SKM-1 treated with dmso at 0.1 percent for 144 hours (cell line): ENCODE measurements around the gene PAX1.

Experiments used
- DNase-seq: peaks from one replicate; lab custom pipeline; 2025; ENCODE audit not compliant: unreplicated experiment; lab: John Stamatoyannopoulos, UW

The PAX1 gene

DNA sequence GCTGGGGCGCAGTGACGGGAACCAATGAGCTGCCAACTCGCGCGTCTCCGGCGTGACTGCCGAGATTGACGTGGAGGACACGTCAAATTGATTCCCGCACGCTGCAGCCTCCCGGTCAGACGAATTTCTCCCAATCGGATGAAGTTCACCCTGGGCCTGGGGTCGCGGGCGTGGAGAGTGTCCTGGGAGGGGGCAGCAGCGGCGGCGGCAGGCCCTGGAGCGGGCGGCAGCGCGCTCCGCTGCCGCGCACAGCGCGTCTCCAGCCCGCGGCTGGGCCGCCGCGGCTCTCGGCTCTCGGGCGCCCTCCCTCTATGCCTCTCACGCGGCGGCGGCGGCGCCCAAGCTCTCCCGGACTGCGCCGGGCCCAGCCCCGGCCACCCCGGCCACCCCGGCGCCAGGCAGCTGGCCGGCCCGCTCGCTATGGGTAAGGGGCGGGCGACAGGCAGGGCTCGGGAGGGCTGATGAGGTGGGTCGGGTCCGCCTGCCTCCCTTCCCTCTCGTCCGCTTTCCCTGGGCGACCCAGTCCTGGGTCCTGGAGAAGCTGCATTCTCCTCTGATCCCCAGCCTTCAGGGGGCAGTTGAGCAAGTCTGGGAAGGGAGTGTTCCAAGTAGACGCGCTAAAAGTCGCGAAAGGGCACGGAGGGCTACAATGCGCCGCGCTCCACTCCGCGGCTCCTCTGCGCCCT, at the start of gene PAX1:
Gene PAX1 (plus strand): TSS at position 90 of the 686 bp plus-strand sequence. CDS start 49 bp downstream, at position 139.
- no peak for DNase-seq

DNA sequence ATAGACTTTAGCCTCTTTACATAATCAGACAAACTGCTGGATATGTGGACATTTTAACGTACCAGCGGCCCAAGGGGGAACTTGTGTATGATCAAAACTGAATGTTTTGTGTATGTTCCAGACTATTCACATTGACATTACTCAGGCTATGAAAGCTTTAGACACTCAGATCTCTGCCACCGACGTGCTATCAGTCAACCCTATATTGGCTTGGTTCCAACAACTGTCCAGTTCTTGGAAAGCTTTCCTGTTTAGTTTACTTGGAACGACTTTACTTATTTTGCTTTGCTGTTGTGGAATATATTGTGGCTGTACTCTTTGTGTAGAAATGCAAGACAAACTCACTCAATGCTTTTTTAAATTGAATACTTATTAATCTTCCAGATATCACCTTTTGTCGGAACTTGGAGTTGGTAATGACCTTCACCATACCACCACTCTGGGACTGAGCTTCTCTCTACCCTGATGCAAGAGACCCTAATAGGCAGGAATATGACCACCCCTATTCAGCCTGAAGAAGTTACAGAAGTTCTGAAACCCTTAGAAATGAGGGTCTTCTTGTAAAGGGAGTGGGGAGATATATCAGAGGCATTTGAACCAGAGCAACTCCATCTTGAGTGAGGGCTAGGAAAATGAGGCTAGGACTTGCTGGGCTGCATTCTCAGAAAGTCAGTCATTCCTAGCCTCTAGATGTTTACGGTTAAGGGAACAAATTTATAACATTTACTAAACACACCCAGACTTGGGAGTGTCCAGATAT, 49.0 kb upstream of the PAX1 start:
- no peak for DNase-seq

DNA sequence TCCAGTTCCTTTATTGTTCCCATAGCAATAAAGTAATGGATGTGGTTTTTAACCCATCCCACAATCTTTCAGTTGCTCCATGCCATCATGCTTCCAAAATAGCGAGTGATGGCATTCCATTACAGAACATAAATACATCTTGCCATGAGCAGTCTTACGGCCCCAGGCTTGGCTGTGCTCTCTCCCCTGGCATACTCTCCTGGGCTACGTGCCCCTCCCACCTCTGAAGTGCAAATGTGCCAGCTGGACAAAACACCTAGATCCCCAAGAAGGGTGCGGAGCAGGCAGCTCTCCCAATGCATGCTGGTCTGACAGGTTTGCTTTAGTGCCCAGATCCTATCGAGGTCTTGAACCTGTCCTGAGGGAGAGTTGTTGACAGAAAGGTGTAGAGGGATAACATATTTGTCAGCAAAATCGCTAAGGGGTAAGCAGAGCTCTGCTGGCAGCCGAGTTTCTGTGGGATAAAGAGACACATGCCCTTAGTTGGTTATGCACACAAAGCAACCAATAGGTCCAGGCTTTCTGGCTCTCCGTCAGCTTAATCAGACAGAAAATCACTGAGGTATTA, 43.9 kb upstream of the PAX1 start:
- DNase-seq: no peak

DNA sequence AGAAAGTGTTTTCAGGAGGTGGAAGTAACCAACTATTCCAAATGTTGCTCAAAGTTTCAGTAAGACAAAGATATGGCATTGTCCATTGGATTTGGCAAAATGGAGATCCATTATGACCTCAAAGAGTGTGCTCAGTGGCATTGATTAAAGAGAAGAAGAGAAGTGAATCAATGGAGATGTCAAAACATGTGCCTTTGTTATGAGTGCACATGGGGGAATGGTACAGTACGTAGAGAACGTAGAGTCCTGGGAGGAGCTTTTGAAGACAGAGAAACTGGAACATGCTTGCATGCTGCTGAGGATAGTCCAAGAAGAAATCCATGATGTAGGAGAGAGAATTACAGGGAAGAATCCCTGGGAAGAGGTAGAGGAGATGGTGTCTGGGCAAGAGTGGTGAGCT, 42.0 kb upstream of the PAX1 start:
- no peak for DNase-seq

DNA sequence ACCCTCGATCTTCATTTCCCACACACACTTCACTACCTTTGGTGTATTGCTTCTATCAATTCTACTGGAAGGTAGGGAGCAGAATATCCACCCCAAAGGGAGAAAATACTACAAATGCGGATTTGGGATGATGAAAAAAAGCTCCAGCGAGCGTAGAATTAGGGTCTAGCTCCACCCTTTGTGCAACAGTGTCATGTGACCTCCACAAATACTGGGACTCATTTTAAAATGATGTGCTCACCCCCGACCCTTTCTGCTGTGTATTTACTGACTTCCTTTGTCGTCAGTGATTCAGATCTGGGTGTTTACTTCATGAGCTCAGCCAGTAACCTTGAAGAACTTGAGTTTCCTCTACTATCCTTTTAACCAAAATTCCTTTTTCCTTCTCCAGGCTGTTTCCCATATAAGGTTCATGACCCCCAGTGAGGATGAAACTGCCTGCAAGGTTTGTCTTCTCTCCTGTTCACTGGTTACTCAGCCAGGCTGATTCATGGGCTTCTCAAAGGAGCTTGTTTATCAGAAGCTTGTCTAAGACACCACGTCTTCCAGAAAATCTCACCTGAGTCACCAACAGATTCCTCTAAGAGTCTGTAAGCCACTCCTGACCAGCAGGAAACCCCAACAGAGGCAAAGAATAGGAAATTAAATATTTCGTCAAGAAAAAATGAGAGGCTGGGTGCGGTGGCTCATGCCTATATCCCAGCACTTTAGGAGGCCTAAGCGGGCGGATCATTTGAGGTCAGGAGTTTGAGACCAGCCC, 39.6 kb upstream of the PAX1 start:
- DNase-seq: no peak

DNA sequence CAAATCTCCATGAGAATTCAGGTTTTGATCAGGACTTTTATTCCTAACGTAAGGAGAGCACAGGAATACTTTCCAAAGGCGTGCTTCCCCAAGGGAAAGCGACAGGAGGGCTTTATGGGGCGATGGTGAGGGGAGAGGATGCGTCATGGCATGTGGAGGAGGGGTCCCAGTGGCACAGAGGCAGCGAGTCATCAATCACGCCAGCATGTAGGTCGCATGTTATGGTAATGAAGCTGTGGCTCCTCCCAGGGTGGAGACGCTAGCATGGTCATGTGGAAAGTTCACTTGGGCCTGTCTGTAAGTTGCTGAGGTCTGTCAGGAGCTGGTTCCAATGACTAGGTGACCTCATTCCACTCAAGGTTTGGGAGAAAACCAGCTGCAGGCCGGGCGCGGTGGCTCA, 35.3 kb upstream of the PAX1 start:
- DNase-seq: no peak

DNA sequence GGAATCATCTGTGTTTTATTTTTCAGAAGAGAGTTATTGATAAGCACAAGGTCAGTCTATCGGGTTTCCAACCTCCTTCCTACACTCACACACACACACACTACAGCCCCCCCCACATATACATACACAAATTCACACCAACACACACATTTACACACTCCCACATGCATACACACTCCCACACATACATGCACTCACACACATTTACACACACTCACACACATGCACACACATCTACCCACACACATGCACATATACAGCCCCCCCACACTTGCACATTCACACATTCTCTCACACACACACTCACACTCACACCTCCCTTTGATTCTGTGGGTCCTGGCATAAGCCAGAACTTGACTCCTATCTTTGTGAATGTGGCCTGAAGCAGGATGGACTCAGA, 34.5 kb upstream of the PAX1 start:
- DNase-seq: no peak

DNA sequence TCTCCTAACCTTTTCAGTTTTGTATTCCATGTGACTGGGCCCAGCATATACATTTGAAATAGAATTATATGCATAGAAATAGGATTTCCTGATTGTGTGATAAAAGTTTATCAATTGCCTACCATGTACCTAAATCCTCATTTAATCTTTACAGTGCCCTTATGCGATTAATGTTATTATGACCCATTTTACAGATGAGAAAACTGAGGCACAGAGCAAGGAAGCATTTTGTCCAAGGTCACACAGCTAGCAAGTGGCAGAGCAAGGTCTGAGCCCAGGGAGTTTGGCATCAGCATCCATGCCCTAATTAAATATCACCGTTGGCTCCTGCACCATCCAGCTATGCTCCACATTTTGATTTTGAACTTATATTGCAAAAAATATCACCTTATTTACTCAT, 28.2 kb upstream of the PAX1 start:
- DNase-seq: no peak

DNA sequence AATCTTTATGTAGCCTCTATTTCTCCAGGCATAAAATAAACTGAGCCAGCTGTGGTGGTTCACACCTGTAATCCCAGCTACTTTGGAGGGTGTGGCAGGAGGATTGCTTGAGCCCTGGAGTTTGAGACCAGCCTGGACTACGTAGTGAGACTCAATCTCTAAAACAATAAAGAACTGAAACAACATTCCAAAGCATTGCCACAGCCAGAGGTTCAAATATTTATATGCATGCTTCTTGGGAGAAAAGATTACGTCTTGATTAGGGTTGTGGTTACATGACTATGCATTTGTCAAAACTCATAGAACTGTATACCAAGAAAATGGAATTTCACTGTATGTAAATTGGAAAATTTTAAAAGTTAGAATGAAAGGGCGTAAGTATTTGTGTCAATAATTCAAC, 27.7 kb upstream of the PAX1 start:
- no peak for DNase-seq

DNA sequence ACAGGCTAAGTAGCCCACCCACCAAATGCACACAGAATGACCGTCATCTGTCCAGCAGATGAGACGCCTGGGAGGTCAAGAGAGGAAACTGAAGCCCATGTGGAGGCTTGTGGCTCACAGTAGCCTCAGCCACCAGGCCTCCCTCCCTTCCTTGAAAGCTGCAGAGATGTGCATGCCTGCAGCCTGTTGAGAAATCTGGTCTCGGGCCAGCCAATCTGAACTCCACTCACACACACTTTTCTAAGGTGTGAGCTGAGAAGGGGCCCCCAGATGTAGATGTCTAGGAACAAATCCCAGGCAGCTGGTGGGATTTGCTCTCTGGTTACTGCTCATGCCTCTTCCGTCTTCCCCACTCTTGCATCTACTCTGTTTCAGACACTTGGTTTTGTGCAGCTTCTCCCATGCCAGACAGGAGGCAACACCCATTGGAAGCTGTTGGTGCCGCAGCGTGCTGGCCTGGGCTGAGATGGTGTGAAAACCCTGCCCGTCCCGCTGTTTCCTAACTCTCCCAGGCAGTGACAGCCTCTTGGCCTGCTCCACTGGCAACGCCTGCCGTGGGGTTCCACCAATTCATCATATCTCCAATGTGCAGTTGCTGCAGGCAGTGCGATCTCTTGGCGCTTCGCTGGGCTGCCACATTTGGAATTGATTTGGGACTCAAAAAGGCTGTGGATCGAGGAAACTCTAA, 24.1 kb upstream of the PAX1 start:
- no peak for DNase-seq

DNA sequence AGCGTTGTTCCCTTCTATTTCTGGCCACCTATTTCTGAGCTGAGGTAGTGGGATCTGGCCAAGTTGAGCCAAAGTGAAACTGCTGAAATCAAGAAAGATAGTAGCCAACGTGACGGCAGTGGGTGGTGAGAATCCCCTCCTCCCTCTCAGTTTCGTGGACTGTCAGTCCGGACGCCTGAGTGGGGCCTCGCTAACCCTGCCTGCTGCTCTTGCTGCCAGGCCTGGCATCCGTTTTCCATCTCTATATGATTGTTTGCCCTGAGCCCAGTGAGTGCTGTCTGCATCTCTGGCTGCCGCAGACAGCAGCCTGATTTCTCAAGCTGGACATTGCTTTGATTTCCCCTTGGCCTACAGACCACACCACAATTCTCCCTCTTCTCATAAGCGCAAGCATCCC, 23.5 kb upstream of the PAX1 start:
- no peak for DNase-seq

DNA sequence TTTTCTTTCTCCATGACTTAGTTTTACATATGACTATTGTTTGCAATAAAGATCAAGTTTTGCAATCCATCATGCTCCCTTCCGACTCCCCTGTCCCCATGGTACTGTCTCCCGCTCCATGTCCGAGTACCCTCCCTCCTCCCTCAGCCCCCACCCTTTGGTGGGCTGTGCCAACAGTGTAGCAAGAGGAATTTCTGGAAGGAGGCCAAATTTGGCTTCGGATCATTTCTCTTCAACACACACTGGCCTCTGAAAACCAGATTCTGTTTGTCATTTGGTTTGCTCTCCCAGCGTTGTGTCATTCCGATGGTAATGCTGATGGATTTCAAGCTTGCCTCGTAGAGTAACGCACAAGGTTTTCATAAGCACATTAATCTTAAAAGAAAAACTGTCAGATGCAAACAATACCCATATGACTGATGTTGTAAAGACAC, 22.9 kb upstream of the PAX1 start:
- DNase-seq: no peak

DNA sequence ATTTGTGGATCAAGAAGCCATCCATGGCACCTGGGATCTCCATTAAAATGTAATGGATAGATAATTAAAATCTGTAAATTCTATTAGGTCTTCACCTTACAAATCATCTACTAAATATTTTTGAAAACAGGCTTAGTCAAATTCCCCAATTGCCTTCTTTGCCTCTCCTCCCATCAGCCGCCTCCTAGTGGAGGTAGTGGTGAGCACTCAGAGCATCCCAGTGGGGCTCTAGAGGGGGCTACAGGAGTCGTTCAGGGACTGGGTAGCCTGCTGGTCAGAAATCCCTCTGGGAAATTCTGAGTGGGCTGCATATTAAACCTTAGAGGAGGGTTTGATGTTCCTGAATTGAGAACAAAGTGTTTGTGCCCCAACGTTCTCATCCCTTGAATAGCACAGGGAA, 20.8 kb upstream of the PAX1 start:
- DNase-seq: no peak

DNA sequence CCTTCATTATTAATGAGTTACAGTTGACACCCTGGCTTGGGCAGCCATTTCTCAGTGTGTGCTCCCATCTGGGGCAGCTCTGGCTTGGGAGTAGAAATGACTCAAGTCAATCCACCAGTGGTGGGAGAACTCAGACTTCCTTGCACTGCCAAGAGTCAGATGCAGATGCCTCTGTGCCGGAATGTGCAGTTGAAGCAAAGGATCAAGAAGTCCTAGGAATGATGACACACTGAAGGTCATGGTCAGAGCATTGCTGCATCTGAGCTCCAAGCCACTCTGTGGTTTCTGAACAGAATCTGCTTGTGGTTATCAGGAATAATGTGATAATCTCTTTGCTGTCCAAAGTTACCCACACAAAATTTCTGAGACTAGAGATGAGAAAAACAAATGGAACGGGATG, 19.5 kb upstream of the PAX1 start:
- DNase-seq: no peak

DNA sequence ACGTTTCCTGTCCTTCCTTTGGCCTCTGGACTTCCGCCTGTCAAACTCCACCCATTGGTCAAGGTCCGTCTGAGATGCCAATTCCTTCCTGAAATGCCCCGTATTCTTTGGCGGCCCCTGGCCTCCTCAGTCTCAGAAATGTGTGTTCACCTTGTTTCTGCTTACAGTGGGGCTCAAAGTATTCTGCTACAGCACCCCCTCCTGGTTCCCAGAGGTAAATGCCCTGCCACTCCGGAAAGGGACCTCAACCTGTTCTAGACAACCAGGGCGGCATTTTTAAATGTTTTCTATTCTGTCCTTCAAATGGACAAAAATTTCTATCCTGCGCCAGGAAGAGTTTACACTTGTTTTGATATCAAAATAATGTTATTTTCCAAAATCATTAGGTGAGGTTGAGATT, 12.1 kb upstream of the PAX1 start:
- DNase-seq: no peak

DNA sequence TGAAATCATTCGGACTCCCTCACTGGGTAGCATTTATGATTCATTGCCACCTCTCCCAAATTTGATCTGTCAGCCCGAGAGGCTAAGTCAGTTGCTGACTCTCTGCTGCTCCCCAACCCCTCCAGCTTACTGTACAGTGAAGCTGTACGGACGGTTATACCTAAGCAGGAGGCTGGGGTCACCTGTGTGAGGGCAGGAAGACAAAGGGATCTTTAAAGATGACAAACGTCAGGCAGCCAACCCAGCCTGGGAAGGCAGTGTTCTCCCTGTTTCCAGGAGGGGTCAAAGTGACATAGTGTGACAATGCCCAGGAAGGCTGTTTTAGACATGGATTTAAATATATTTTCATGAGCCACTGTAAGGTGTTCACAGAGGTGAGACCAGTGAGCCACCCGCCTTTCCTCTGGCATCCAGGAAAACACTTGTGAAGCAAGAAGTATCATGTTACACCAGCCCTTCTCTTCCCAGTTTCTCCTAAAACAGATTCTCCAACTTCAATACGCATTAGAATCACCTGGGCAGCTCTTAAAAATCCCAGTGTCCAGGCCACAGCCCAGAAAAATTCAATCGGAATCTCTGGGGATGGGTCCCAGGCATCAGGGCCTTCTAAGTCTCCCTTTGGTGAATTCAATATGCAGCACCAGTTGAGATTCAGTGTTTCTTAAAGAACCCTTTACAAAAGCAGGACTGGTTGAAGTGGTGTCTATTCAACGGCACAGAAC, 6.8 kb upstream of the PAX1 start:
- DNase-seq: no peak

DNA sequence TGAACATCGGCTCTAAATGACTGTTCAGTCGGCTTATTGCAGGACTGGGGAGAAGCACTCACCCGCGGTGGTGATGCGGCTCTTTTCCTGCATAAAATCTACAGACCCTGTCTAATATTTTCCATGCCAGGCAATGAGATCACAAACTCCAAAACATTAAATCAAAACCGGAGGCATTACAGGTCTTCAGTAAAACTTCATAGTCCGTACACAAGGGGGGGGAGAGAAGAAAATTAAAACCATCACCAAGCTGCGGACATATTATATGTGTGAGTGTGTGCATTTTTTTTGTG, 6.3 kb upstream of the PAX1 start:
- no peak for DNase-seq

DNA sequence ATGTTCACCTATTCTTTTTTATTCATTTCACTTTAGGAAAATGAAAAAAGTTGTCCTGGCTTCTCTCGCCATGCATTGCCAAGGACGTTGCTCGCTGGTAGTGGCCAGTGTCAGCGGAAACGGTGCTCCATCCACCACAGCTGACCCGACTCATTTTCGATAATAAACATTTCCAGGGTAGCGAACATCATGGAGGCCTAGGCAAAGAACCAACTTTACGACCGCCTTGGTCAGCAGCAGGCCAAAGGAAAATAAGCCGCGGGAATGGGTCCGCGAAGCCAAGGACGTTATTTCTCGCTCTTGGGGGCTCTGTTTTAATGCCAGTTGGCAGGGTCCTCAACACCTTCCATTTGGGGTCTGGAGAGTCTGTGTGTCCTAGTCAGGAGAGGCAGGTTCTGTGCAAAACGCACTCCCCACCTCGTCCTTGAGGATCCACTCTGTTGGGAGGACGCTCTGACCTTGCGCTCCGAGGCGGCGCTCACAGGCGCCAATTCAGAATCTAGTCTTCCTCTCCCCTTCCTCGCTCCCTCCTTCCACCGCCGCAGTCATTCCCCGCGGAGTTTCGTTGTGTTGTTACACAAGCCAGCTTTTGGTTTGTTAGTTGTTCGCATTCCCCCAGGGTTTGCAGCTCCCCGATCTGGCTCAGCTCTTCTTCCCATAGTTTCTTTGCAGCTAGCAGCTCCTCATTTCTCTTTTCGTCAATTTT, 4.1 kb upstream of the PAX1 start:
- no peak for DNase-seq

DNA sequence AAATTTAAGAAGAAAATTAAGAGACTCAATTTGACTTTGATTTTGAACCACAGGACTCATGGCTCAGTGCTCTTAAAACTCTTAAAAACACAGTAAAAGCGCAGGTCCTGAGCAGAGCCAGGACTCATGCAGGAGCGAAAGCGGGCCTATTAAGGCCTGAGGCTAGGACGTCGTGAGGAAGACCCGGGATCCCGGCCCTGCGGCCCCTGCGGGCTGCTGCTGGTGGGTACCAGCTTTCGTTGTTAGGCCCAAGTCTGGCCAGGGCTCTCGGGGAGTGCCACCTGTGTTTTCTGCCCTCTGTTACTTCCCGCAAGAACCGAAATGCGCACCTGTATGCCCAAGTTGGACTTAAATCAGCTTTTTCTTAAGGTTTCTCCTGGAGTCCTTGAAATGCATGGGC, 3.4 kb upstream of the PAX1 start:
- DNase-seq: no peak
